Esophagus (tissue), 2 donors: Measurements from ENCODE around the gene MARCHF3. TPM values are rescaled to one million over a fixed set of nuclear protein-coding genes. Genes with fewer than 3 reads are reported as not detected.

Experiments
- H3K27ac ChIP-seq, 2 donors: one replicate each; pipeline ENCODE4 v1.5.1; 2013; ENCODE audit warnings: low read depth in 2 of 2, mild to moderate bottlenecking in 2 of 2, inconsistent platforms in 1 of 2, low read length in 1 of 2, moderate library complexity in 1 of 2
- H3K27me3 ChIP-seq, 2 donors: one replicate each; pipeline ENCODE4 v1.6.1; 2013; ENCODE audit warnings: low read length in 2 of 2, control low read depth in 1 of 2, mild to moderate bottlenecking in 1 of 2; ENCODE audit not compliant: insufficient read depth in 2 of 2, control insufficient read depth in 1 of 2
- H3K36me3 ChIP-seq, 2 donors: one replicate each; pipeline ENCODE4 v1.6.1; 2013; ENCODE audit warnings: low read length in 1 of 2; ENCODE audit not compliant: control insufficient read depth in 2 of 2, insufficient read depth in 2 of 2
- H3K4me1 ChIP-seq, 2 donors: one replicate each; pipeline ENCODE4 v1.6.1; 2013; ENCODE audit warnings: low read length in 1 of 2; ENCODE audit not compliant: control insufficient read depth in 2 of 2, insufficient read depth in 2 of 2
- H3K4me3 ChIP-seq, 2 donors: one replicate each; pipeline ENCODE4 v1.5.1; 2013; ENCODE audit warnings: low read length in 2 of 2, mild to moderate bottlenecking in 2 of 2, low read depth in 1 of 2, moderate library complexity in 1 of 2
- H3K9me3 ChIP-seq, 2 donors: one replicate each; pipeline ENCODE4 v1.6.1; 2013; ENCODE audit warnings: mild to moderate bottlenecking in 2 of 2, low read depth in 1 of 2, low read length in 1 of 2, moderate library complexity in 1 of 2; ENCODE audit not compliant: control insufficient read depth in 2 of 2, insufficient read depth in 1 of 2
- WGBS, 2 donors: extraction: QIAGEN DNeasy Blood & Tissue Kit; methylation state at CpG; one replicate each; pipeline ENCODE4 v1.1.7; 2013; 5-methylcytosine and 5-hydroxymethylcytosine counted together
- polyA plus RNA-seq, 2 donors: library from polyadenylated mRNA; stranded (reverse); fragments of 200-250 nt; gene quantifications; one replicate each; pipeline ENCODE4 v1.2.3, GENCODE V29; 2013
- donor health status: healthy with polysubstance abuse.
- donor health status: Bipolar disorder and iron deficiency.

The MARCHF3 gene
- polyA plus RNA-seq, 2 donors, result 1.5 to 2.4 TPM

DNA sequence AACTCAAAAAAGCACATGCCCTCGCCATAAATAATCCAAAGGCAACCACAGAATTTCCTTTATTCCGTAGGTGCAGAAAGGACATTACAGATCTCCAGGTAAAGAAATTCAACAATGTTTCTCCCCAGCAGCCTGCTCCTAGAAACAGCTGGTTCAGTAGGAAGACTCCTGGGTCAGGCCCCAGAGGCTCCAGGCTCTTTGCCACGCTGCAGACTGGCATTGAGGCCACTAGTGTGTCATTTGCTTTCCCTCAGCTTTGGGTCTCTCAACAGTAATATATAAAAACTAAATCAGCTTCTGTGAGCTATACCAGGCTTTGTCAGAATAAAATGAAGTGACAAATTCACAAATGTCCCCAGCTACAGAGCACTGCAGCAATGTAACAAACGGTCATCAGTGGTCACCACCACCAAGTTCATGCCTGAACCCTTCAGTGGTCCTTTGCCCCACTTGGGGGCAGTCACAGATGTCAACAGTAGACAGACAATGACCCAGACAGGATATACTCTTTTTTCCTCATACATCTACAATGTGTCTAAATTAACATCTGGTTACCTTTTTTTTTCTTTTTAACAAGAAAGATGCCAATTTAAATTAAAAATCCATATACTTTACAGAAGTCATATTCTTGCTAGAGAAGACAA lies 93.5 kb downstream of the MARCHF3 start:
- no peaks in the 10 kb centered on the region for H3K4me1 ChIP-seq
- no peak overlapping the region for H3K4me3 ChIP-seq
- H3K9me3 ChIP-seq, result no peaks in the 10 kb centered on the region
- 88% methylated on average over 4 of the region's 4 CpGs for WGBS, 2 donors
- H3K27ac ChIP-seq, result no peak overlapping the region
- H3K36me3 ChIP-seq, result no peaks in the 10 kb centered on the region
- H3K27me3 ChIP-seq, result no peaks in the 10 kb centered on the region

DNA sequence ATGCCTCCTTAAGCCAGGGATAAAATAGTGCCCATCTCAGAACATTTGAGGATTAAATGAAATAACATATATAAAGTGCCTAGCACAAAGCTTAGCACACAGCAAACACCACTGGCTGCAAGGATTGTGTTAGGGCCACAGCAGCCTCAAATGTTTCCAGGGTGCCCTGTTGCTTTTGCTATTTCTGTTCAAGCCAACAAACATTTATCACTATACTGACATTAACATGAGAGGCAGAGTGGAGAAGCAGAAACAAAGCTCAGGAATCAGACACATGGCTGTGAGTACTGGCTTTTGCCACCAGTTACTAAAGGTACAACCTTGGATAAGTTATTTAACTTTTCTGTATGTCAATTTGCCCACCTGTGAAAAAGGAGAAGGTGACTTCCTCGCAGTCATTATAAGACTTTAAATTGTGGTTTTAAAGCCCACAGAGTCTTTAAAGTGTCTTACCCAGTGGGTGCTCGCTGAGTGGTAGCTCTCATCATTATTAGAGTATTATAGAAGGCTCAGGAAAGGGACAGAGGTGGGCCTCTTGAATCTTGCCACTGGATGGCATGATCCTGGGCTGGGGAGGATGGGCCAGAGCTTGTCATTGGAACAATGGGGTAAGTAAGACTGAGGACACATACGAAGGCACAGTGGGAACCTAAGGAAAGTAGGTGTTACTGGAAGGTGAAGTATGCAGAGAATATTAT lies 98.2 kb downstream of the MARCHF3 start:
- H3K9me3 ChIP-seq, result no peaks in the 10 kb centered on the region
- no peak overlapping the region for H3K27ac ChIP-seq
- no peaks in the 10 kb centered on the region for H3K4me1 ChIP-seq
- no peaks in the 10 kb centered on the region for H3K27me3 ChIP-seq
- no peak overlapping the region for H3K4me3 ChIP-seq
- WGBS, 2 donors, result 84 to 88% methylated on average over 3 of the region's 3 CpGs
- no peaks in the 10 kb centered on the region for H3K36me3 ChIP-seq

DNA sequence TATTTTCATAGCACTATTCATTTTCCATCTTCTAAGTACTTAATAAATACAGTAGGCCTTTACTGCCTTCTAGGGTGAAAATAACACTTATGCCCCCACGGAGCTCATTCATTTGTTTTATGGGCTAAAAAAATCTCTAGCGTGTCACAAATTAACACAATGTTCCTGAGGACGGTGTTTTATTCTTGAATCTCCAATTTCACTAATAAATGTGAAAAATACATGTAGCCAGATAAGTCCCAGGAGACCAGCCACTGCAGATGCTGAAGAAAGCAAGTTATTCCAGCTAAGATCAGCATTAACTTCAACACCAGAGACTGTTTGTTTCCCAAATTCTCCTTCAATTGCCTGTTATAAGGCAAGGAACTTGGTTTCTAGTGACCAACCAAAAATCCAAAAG lies 102.3 kb downstream of the MARCHF3 start:
- Histone ChIP-seq H3K36me3 (no peaks in the 10 kb centered on the region), H3K27me3 (no peaks in the 10 kb centered on the region), H3K4me3 (no peak overlapping the region), H3K27ac (no peak overlapping the region), H3K4me1 (no peaks in the 10 kb centered on the region), H3K9me3 (no peaks in the 10 kb centered on the region)
- WGBS, 2 donors, result 89 to 91% methylated on average over 3 of the region's 3 CpGs

- H3K9me3 ChIP-seq, result no peaks in the 10 kb centered on the region
- H3K36me3 ChIP-seq, result no peaks in the 10 kb centered on the region
- 84 to 88% methylated on average over 1 of the region's 1 CpG for WGBS, 2 donors
- no peaks in the 10 kb centered on the region for H3K27me3 ChIP-seq
- no peak overlapping the region for H3K27ac ChIP-seq
- H3K4me3 ChIP-seq, result no peak overlapping the region
- H3K4me1 ChIP-seq, result no peaks in the 10 kb centered on the region
Observed at GRCh38 chr5:126927429-126927828, 102.9 kb downstream of the MARCHF3 start.

DNA sequence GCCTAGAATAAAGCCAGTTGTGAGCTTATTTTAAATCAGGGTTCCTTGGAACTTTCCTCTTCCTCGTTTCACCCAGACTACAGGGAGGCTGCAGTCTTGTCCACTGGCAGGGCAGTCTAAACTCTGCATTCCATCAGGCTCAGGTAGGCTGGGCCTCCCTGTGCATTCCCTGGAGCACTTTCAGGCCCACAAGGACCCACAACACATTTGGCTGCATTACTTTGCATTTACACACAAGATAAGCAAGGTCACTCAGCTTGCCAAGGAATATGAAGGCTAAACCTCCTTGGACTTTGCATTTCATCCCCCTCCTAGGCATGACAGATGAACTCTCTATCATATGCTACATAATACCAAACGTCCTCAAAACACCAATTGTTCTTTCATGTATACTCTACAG lies 104.2 kb downstream of the MARCHF3 start:
- 52 to 63% methylated on average over 2 of the region's 2 CpGs for WGBS, 2 donors
- H3K27me3 ChIP-seq, result no peaks in the 10 kb centered on the region
- H3K9me3 ChIP-seq, result no peaks in the 10 kb centered on the region
- no peaks in the 10 kb centered on the region for H3K4me1 ChIP-seq
- H3K36me3 ChIP-seq, result no peaks in the 10 kb centered on the region
- no peak overlapping the region for H3K4me3 ChIP-seq
- no peak overlapping the region for H3K27ac ChIP-seq

DNA sequence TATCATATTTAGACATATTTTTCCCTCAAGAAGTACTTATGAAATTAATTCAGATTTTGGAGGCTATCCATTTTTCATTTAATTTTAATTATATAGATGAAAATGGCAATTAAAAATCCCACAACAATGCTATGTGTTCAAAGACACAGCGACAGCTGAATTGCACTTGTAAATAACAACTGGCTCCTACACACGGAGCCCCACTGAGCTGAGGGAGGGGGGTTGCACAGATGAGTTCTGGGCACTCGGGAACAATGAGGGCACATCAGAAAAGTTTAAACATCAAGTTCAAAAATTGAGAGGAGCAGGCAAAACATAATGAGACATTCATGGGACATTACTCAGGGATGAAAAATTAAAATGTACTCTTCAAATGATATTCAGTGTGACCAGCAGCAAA lies 104.9 kb downstream of the MARCHF3 start:
- no peaks in the 10 kb centered on the region for H3K36me3 ChIP-seq
- WGBS, 2 donors, result 78 to 82% methylated on average over 3 of the region's 3 CpGs

GRCh38 chr5:126924331-126925033 lies 105.9 kb downstream of the MARCHF3 start:
- Histone ChIP-seq H3K27me3 (no peaks in the 10 kb centered on the region), H3K27ac (no peak overlapping the region), H3K36me3 (no peaks in the 10 kb centered on the region), H3K4me1 (no peaks in the 10 kb centered on the region), H3K4me3 (no peak overlapping the region), H3K9me3 (no peaks in the 10 kb centered on the region)
- WGBS, 2 donors, result 90 to 94% methylated on average over 9 of the region's 9 CpGs

More for the DNA sequence above, 104.9 kb downstream of the MARCHF3 start:
- Histone ChIP-seq H3K4me3 (no peak overlapping the region), H3K4me1 (no peaks in the 10 kb centered on the region), H3K27me3 (no peaks in the 10 kb centered on the region), H3K27ac (no peak overlapping the region), H3K9me3 (no peaks in the 10 kb centered on the region)

DNA sequence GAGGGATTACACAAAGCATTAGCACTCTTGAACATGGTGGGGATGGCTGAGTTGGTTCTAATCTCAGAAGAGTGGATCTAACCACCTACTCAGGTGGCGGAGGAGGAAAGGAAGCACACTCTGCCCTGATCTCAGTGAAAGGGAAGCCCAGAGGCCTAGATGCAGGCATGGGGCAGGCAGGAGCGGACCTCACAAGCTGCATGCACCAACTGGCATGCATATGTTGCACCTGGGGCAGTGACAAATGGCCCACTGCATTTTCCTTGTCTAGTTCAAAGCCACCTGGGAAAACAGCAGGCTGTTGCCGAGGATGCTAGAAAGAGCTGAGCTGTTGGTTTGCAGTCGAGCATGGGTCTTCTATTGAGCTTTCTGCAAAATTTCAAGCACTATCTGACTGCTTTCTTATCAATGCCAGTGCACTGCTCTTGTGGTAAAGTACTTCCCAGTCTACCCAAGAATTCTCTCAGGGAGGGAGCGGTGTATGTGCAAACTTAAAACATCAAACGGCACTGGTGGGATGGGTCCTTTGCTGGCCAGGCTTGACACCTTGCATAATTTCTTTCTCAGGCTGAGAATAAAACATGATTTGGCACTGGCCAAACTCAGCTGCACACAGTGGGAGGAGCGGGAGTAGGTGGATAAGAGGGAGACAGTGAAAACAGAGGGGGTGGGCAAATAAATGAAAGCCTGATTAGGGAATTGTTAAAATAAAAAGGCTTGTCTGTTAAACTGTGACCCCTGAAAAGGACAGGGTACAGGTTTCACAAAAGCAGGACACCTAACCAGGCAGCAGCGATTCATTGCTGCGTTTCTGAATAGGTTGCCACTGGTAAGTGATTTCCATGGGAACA lies 108.9 kb downstream of the MARCHF3 start:
- no peaks in the 10 kb centered on the region for H3K9me3 ChIP-seq
- H3K36me3 ChIP-seq, result no peaks in the 10 kb centered on the region
- no peak overlapping the region for H3K27ac ChIP-seq
- no peaks in the 10 kb centered on the region for H3K4me1 ChIP-seq
- 88 to 91% methylated on average over 9 of the region's 9 CpGs for WGBS, 2 donors
- no peaks in the 10 kb centered on the region for H3K27me3 ChIP-seq
- H3K4me3 ChIP-seq, result no peak overlapping the region

- Histone ChIP-seq H3K27me3 (no peaks in the 10 kb centered on the region), H3K4me3 (no peak overlapping the region), H3K4me1 (no peaks in the 10 kb centered on the region), H3K27ac (no peak overlapping the region), H3K9me3 (no peaks in the 10 kb centered on the region), H3K36me3 (no peaks in the 10 kb centered on the region)
- 56 to 71% methylated on average over 5 of the region's 5 CpGs for WGBS, 2 donors
Observed at GRCh38 chr5:126920291-126920690, 110.1 kb downstream of the MARCHF3 start.
